Heart left ventricle (tissue), 13 donors: ENCODE measurements around the gene PPM1D.

Experiments used
- POLR2A ChIP-seq, 2 donors: fragments of 450-650 bp; IDR thresholded peaks; one replicate each; pipeline ENCODE4 v1.6.1; 2017; ENCODE audit warnings: antibody characterized with exemption in 2 of 2, mild to moderate bottlenecking in 2 of 2, moderate library complexity in 2 of 2
- TF ChIP-seq, protein P1 (sequence below), 12 donors: fragments of 200-600 bp; sonication (generic) in 4 of 12; IDR thresholded peaks; one replicate each; pipeline versions ENCODE4 v1.5.0 to v1.8.0; 2018 to 2022; ENCODE audit warnings: antibody characterized with exemption in 12 of 12, mild to moderate bottlenecking in 5 of 12
- donor health status: ischemic (EF 13 %, LVEDD 7.1; RV severe dilation, severe dysfunction).
- donor health status: DM: no; HTN: yes; CAD: no.
- donor health status: DM: no; HTN: no; CAD: no.
- donor health status: ischemic (EF 25% LVEDD 6.9; RV normal size, moderate dysfunction).
- donor health status: ischemic (EF 25% LVEDD 5.7; RV mildly dilated, moderate dysfunction).
- donor health status: ischemic (EF 35%, LVEDD 5.7; RV mildly dilated, moderate dysfunction).
- donor health status: nonischemic (EF 11% LVEDD 7.7; RV severe dilation, severe dysfunction).
- donor health status: DM: yes; HTN: yes; CAD: no.
- donor health status: PGD.
- donor health status: ischemic (EF 29% LVEDD 5.4; RV normal size, mild dysfunction).
- donor health status: nonischemic (EF 23%, LVEDD 6.1; RV moderate dilation, normal function).

DNA sequence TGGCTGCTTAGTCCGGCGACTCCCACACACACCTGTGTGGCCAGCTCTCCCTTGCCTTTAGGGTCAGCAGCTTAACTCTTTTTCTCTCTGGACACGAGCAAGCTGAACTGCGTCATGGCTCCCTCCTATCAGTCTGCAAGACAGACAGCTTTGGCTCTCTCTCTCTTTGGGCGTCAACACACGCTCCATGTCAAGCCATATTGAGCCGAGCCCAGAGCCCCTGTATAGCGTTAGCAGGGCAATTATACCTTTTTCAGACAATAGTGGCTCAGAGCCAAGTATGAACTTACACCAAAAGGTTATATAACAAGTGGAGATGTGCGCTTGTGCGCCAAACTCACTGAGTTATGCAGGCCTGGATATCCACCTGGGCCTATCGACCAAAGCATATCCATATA is 39.1 kb upstream of the PPM1D start:
- TF ChIP-seq, protein P1, sequence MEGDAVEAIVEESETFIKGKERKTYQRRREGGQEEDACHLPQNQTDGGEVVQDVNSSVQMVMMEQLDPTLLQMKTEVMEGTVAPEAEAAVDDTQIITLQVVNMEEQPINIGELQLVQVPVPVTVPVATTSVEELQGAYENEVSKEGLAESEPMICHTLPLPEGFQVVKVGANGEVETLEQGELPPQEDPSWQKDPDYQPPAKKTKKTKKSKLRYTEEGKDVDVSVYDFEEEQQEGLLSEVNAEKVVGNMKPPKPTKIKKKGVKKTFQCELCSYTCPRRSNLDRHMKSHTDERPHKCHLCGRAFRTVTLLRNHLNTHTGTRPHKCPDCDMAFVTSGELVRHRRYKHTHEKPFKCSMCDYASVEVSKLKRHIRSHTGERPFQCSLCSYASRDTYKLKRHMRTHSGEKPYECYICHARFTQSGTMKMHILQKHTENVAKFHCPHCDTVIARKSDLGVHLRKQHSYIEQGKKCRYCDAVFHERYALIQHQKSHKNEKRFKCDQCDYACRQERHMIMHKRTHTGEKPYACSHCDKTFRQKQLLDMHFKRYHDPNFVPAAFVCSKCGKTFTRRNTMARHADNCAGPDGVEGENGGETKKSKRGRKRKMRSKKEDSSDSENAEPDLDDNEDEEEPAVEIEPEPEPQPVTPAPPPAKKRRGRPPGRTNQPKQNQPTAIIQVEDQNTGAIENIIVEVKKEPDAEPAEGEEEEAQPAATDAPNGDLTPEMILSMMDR (IDR thresholded peaks at IDR 0.05), result no peak
- TF ChIP-seq POLR2A (IDR thresholded peaks at IDR 0.05), result no peak
